Fibroblast of lung (primary cell): Measurements from ENCODE around the gene PLB1. TPM values are rescaled to one million over a fixed set of nuclear protein-coding genes. Genes with fewer than 3 reads are reported as not detected.
A peak's percentile ranks its signal among the peaks of the same experiment; 100 is the strongest.

Experiments used
- DNase-seq, 2 donors: peaks; one replicate each; pipeline versions ENCODE4 v3.0.0 to v3.0.0-alpha.2; 2010; ENCODE audit warnings: low read depth in 2 of 2
- H2AFZ ChIP-seq: 2 replicates; pipeline ENCODE4 v1.5.1; 2012; ENCODE audit warnings: low read length, control low read depth, inconsistent platforms
- H3K27ac ChIP-seq: 2 replicates; pipeline ENCODE4 v1.5.1; 2011; ENCODE audit warnings: low read length, control low read depth; ENCODE audit not compliant: insufficient read depth
- H3K27me3 ChIP-seq: 2 replicates; pipeline ENCODE4 v1.5.1; 2011; ENCODE audit warnings: mild to moderate bottlenecking, low read length; ENCODE audit not compliant: control insufficient read depth, insufficient read depth
- H3K36me3 ChIP-seq: 2 replicates; pipeline ENCODE4 v1.5.1; 2011; ENCODE audit warnings: low read length; ENCODE audit not compliant: control insufficient read depth, insufficient read depth
- H3K4me1 ChIP-seq: 2 replicates; pipeline ENCODE4 v1.5.1; 2011; ENCODE audit warnings: low read length; ENCODE audit not compliant: control insufficient read depth, insufficient read depth; ENCODE audit errors: extremely low read depth
- H3K4me2 ChIP-seq: 2 replicates; pipeline ENCODE4 v1.5.1; 2011; ENCODE audit warnings: low read length, control low read depth; ENCODE audit not compliant: insufficient read depth; ENCODE audit errors: extremely low read depth
- H3K4me3 ChIP-seq, 4 experiments: fragments of 200-600 bp in 1 of 4; sonication (generic) in 1 of 4; replicated peaks in 1 of 4; 2 replicates each; pipeline ENCODE4 v1.5.1; 2011 to 2016; ENCODE audit warnings: low read length in 4 of 4, low read depth in 3 of 4, mild to moderate bottlenecking in 3 of 4, control low read depth in 2 of 4, inconsistent platforms in 1 of 4, mixed read lengths in 1 of 4; ENCODE audit not compliant: insufficient read depth in 1 of 4; ENCODE audit errors: control extremely low read depth in 1 of 4
- H3K79me2 ChIP-seq: 2 replicates; pipeline ENCODE4 v1.5.1; 2012; ENCODE audit warnings: mild to moderate bottlenecking, low read length, inconsistent platforms; ENCODE audit not compliant: control insufficient read depth, insufficient read depth
- H3K9ac ChIP-seq: 2 replicates; pipeline ENCODE4 v1.5.1; 2011; ENCODE audit warnings: mild to moderate bottlenecking, low read length, control low read depth; ENCODE audit not compliant: insufficient read depth
- H3K9me3 ChIP-seq: 2 replicates; pipeline ENCODE4 v1.5.1; 2012; ENCODE audit warnings: low read depth, low read length; ENCODE audit not compliant: control insufficient read depth, insufficient read depth
- H4K20me1 ChIP-seq: 2 replicates; pipeline ENCODE4 v1.5.1; 2011; ENCODE audit warnings: low read length; ENCODE audit not compliant: control insufficient read depth, insufficient read depth; ENCODE audit errors: extremely low read depth
- EZH2 ChIP-seq: IDR thresholded peaks from 2 replicates; pipeline ENCODE4 v1.5.1; 2012; ENCODE audit warnings: low read length, control low read depth, mild to moderate bottlenecking; ENCODE audit errors: missing control alignments
- polyA plus RNA-seq, 2 donors: library from polyadenylated mRNA; depleted of rRNA in 1 of 2; stranded (reverse) in 1 of 2; unstranded in 1 of 2; fragments of >200 nt; gene quantifications; 2 replicates each; pipeline ENCODE4 v1.2.1, GENCODE V29; 2011 to 2012; ENCODE audit warnings: missing spikeins in 1 of 2
- total RNA-seq: library from RNA; depleted of rRNA; stranded (reverse); fragments of >200 nt; gene quantifications from 2 replicates; pipeline ENCODE4 v1.2.1, GENCODE V29; 2014
- TF ChIP-seq, protein P1 (sequence below), 2 donors: IDR thresholded peaks in 1 of 2; conservative IDR thresholded peaks in 1 of 2; 1 replicate in 1 of 2; 2 replicates in 1 of 2; pipeline ENCODE4 v1.5.1; 2011 to 2012; ENCODE audit warnings: low read length in 2 of 2, control low read depth in 1 of 2, inconsistent platforms in 1 of 2, low read depth in 1 of 2, mild to moderate bottlenecking in 1 of 2

Gene PLB1
- total and polyA plus RNA-seq, 2 donors (not counting 1 experiment from before 2014, with no cell fraction given), result 0.70 to 1.8 TPM

DNA sequence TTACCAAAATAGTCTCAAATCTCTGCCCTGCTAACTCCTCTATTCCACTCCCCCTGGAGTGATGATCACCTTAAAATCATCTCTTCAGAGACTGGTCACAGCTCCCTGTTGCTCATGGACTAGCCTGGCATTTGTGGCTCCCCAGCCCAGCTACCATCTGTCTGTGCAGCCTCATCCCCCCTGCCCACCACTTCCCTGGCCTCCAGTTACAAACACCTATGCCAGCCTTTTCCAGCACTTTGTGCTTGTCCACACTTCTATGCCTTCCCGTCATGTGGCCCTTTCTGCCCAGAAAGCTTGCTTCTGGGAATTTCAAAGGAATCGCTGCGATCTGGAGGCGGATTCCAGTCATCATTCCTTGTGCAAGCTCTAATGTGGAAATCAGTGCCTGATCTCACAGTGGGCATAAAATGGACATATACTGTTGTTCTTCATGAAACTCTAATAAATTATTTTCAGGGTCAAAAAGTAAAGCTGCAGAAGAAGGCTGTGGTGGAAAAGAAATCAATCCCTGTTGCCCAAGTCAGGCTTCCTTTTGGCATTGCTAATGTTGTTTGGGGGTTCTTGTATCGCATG lies 19.4 kb downstream of the PLB1 start:
- Histone ChIP-seq H3K9ac (no peak overlapping the region), H3K36me3 (no peaks in the 10 kb centered on the region), H3K4me3 (no peak overlapping the region), H3K27ac (no peak overlapping the region), H2AFZ (no peak overlapping the region), H3K9me3 (no peaks in the 10 kb centered on the region), H3K4me2 (no peak overlapping the region), H4K20me1 (no peaks in the 10 kb centered on the region), H3K79me2 (no peaks in the 10 kb centered on the region), H3K4me1 (no peaks in the 10 kb centered on the region), H3K27me3 (peaks cover 30% of the 10 kb centered on the region)
- DNase-seq, result no peak
- TF ChIP-seq, protein P1, sequence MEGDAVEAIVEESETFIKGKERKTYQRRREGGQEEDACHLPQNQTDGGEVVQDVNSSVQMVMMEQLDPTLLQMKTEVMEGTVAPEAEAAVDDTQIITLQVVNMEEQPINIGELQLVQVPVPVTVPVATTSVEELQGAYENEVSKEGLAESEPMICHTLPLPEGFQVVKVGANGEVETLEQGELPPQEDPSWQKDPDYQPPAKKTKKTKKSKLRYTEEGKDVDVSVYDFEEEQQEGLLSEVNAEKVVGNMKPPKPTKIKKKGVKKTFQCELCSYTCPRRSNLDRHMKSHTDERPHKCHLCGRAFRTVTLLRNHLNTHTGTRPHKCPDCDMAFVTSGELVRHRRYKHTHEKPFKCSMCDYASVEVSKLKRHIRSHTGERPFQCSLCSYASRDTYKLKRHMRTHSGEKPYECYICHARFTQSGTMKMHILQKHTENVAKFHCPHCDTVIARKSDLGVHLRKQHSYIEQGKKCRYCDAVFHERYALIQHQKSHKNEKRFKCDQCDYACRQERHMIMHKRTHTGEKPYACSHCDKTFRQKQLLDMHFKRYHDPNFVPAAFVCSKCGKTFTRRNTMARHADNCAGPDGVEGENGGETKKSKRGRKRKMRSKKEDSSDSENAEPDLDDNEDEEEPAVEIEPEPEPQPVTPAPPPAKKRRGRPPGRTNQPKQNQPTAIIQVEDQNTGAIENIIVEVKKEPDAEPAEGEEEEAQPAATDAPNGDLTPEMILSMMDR (conservative IDR thresholded peaks at IDR 0.05 in 1 of 2, IDR thresholded peaks at IDR 0.05 in 1 of 2; ENCODE audit: low read depth in 1 of 2, low read length in 2 of 2), result no peak
- no peak for TF ChIP-seq EZH2

DNA sequence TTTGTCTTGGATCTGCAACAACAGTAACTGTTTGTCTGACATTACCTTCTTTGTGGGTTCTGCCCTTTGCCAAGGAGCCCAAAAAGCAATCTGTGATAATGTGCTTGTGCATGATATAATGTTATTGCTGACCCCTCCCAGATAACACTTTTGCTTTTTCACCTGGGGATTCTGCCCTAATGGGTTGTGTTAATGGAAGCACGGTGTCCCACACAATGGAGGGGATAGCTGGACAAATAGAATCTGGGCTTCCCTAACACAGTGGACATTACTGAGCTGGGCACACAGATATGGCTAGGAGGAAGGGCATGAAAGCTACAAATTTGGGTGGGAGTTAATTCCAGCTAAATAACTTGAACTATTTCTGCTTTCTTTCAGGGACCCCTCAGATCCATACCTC lies 20.6 kb downstream of the PLB1 start:
- Histone ChIP-seq H3K79me2 (no peaks in the 10 kb centered on the region), H3K4me2 (no peak overlapping the region), H3K27me3 (peaks cover 32% of the 10 kb centered on the region), H2AFZ (no peak overlapping the region), H3K9me3 (no peaks in the 10 kb centered on the region), H3K4me3 (no peak overlapping the region), H4K20me1 (no peaks in the 10 kb centered on the region), H3K27ac (no peak overlapping the region), H3K4me1 (no peaks in the 10 kb centered on the region), H3K9ac (no peak overlapping the region), H3K36me3 (no peaks in the 10 kb centered on the region)
- DNase-seq, result no peak
- TF ChIP-seq, protein P1 (conservative IDR thresholded peaks at IDR 0.05 in 1 of 2, IDR thresholded peaks at IDR 0.05 in 1 of 2; ENCODE audit: low read depth in 1 of 2, low read length in 2 of 2), result no peak
- no peak for TF ChIP-seq EZH2

DNA sequence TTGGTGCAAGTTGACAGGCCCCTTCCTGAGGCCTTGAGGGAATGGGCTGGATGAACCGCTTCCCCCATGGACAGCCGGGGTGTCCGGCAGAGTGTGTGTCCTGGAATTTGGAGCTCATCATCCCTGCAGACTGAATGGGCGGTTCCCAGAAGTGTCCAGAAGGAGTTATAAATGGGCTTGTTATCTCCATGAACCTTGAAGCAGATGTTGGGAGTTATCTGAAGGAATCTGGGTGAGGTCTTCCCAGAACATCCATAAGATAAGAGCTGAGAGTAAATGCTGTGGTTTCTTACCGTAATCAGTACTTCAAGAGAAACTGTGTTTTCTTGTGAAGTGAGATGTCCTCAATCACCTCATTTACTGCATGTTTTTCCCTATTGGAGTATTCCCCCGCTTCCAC lies 21.1 kb downstream of the PLB1 start:
- Histone ChIP-seq H3K79me2 (no peaks in the 10 kb centered on the region), H3K4me2 (no peak overlapping the region), H3K27me3 (peaks cover 35% of the 10 kb centered on the region), H3K27ac (no peak overlapping the region), H3K36me3 (no peaks in the 10 kb centered on the region), H3K9me3 (no peaks in the 10 kb centered on the region), H3K4me3 (no peak overlapping the region), H2AFZ (no peak overlapping the region), H4K20me1 (no peaks in the 10 kb centered on the region), H3K9ac (no peak overlapping the region), H3K4me1 (no peaks in the 10 kb centered on the region)
- peak in 1 of 2 donors; percentile 29 for DNase-seq
- TF ChIP-seq, protein P1 (conservative IDR thresholded peaks at IDR 0.05 in 1 of 2, IDR thresholded peaks at IDR 0.05 in 1 of 2; ENCODE audit: low read depth in 1 of 2, low read length in 2 of 2), result no peak
- TF ChIP-seq EZH2, result no peak
